GM19468 (cell line): Measurements from ENCODE around the gene RTP2.

Experiments
- ATAC-seq: cut with Tn5 transposase; IDR thresholded peaks from one replicate; pipeline ENCODE4 v1.9.1; 2021; ENCODE audit warnings: mild to moderate bottlenecking, moderate library complexity, moderate number of reproducible peaks; ENCODE audit not compliant: unreplicated experiment; ENCODE audit errors: extremely low read depth

Gene RTP2, protein sequence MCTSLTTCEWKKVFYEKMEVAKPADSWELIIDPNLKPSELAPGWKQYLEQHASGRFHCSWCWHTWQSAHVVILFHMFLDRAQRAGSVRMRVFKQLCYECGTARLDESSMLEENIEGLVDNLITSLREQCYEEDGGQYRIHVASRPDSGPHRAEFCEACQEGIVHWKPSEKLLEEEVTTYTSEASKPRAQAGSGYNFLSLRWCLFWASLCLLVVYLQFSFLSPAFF

GRCh38 chr3:187702507-187703033 is at the start of gene RTP2:
RTP2 (minus strand) TSS chr3:187702557; CDS start chr3:187702128, 429 bp downstream.
- no peak for ATAC-seq

GRCh38 chr3:187750513-187751123 is 48.3 kb upstream of the RTP2 start:
- no peak for ATAC-seq

- ATAC-seq = no peak
Observed at GRCh38 chr3:187750006-187750512, 47.7 kb upstream of the RTP2 start.

GRCh38 chr3:187748050-187748481 is 45.7 kb upstream of the RTP2 start:
- peak; percentile 38 for ATAC-seq

- ATAC-seq = no peak
Observed at GRCh38 chr3:187747506-187747905, 45.1 kb upstream of the RTP2 start.

GRCh38 chr3:187746442-187747281 is 44.3 kb upstream of the RTP2 start:
- ATAC-seq = no peak

DNA sequence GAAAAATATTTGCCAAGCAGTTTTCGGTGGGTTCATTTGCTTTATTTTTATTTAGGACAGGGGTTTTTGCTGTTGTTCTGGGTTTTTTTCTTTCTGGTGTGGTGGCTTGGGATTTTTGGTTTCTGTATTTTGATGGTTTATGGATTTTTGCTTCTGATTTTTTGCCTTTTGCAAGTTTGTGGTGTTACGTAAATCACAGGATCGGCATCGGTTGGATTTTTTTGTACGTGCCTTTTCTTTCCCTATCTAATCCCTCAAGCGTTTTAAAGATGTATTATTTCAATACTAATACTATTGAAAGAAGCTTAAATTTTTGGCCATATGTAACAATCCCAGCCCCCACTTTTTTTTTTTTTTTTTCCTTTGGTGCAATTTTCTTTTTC is 43.7 kb upstream of the RTP2 start:
- no peak for ATAC-seq

DNA sequence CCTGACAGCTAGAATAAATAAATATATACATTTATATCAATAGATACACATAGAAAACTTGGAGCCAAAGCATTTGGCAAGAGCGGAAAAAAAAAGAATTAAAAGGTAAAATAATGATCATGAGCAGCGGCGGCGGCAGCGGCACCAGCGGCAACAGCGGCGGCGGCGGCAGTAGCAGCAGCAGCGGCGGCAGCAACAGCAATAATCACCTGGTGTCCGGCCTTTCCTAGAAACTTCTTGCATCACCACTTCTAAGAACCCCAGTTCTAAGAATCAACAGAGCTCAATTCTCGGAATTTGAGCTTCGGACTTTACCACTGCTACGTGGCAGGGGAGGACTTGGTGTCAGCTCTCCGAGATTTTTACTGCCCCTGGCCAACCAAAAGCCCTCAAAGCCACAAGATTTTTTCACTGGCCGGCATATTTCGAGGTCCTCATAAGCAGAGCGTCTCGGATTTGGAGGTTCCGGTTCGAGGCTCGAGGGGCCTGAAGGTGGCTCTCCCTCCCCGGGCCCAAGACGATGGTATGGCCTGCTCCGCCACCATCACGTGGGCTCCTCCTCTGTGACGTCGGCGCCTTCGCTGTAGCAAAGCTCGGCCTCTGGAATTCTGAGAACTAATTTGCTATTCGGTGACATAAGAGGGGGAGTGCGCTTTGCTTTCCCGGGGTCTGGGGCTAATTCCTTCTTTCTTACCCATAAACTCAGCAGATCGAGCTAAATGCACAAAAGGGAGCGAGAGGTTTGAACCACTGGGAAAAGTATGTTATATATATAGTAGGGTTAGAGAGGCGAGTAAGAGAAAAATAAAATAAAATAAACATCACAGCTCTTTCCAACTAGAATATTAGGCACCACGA is 43.1 kb upstream of the RTP2 start, which contains the start of gene BCL6:
BCL6 (minus strand) TSS at position 268 of the 858 bp plus-strand sequence. CDS start 11,775 bp downstream, outside the sequence.
- no peak for ATAC-seq

GRCh38 chr3:187744169-187745151 is 42.1 kb upstream of the RTP2 start:
- no peak for ATAC-seq

- ATAC-seq = no peak
Observed at GRCh38 chr3:187743195-187744141, 41.1 kb upstream of the RTP2 start.

DNA sequence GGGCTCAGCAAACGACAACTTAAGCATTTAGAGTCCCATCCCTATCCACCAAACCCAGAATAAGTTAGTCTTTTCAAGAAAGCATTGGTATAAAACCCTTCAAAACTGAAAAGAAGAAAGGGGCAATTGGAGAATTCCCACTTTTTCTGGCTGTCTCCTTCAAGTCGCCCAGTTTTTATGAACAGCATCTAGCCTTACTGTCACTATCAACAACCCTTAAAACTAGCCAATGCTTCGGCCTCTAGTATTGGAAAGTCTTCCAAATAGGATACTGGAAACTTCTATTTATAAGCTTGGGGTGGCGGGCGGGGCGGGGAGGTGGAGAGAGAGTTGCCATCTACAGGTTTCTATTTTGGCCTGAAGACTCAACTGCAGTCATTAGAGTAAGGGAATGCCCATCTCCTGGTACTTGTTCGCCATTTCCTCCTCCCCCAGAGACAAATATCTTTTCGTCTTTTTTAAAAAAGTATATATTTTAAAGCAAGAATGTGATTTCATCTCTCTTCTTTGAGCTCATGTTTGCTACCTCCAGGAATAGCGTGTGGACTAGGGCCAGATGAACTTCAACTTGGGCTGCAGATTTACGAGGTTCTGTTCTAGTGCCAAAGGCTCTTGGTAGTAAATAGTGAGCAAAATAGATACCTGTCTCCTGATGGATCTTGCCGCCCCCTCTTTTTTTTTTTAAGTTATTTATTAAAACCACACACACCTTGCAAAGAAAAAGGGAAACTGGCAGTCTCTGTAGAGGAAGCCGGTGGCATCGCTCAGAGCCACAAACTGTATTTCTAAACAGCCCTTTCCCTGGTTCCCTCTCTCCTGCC is 40.2 kb upstream of the RTP2 start:
- no peak for ATAC-seq

- ATAC-seq = no peak
Observed at GRCh38 chr3:187741403-187742350, 39.3 kb upstream of the RTP2 start.

- ATAC-seq = no peak
Observed at GRCh38 chr3:187740421-187741399, 38.4 kb upstream of the RTP2 start.

- ATAC-seq = no peak
Observed at GRCh38 chr3:187739561-187740332, 37.4 kb upstream of the RTP2 start.
